Activated CD4-positive, CD25-positive, alpha-beta regulatory T cell treated with anti-CD3 and anti-CD28 coated beads, Interleukin-2, amount 50 U/mL, for 16 hours (primary cell): ENCODE results near the gene FCHSD2.
"Not testable (repeated sequence)": the region's sequence is repeated elsewhere in the genome, so short reads cannot be mapped to it uniquely, and the experiment has no call there.

Experiments
- DNase-seq: peaks from one replicate; pipeline ENCODE4 v3.0.0-alpha.2; 2020; ENCODE audit warnings: low read depth, low spot score

The FCHSD2 gene

GRCh38 chr11:72885749-72886609 is 256.1 kb downstream of the FCHSD2 start:
- DNase-seq: no peak

- DNase-seq: no peak
Observed at GRCh38 chr11:72876147-72876546, 266.0 kb downstream of the FCHSD2 start.

- DNase-seq: no peak
Observed at GRCh38 chr11:72875736-72876135, 266.4 kb downstream of the FCHSD2 start.

- DNase-seq: no peak
Observed at GRCh38 chr11:72872012-72872411, 270.1 kb downstream of the FCHSD2 start.

GRCh38 chr11:72871119-72871518 is 271.0 kb downstream of the FCHSD2 start:
- no peak for DNase-seq

- DNase-seq: no peak
Observed at GRCh38 chr11:72869831-72870230, 272.3 kb downstream of the FCHSD2 start.

- no peak for DNase-seq
Observed at GRCh38 chr11:72867970-72868369, 274.1 kb downstream of the FCHSD2 start.

GRCh38 chr11:72864702-72865655 is 277.1 kb downstream of the FCHSD2 start:
- DNase-seq: no peak

- no peak for DNase-seq
Observed at GRCh38 chr11:72863916-72864315, 278.2 kb downstream of the FCHSD2 start.

- no peak for DNase-seq
Observed at GRCh38 chr11:72863091-72863490, 279.0 kb downstream of the FCHSD2 start.

- DNase-seq: no peak
Observed at GRCh38 chr11:72860592-72860991, 281.5 kb downstream of the FCHSD2 start.

GRCh38 chr11:72860010-72860409 is 282.1 kb downstream of the FCHSD2 start:
- DNase-seq: no peak

GRCh38 chr11:72859126-72859525 is 283.0 kb downstream of the FCHSD2 start:
- DNase-seq: no peak

GRCh38 chr11:72858267-72858666 is 283.9 kb downstream of the FCHSD2 start:
- DNase-seq: not testable (repeated sequence)

GRCh38 chr11:72856551-72857345 is 285.4 kb downstream of the FCHSD2 start:
- no peak for DNase-seq

- no peak for DNase-seq
Observed at GRCh38 chr11:72856065-72856464, 286.1 kb downstream of the FCHSD2 start.

GRCh38 chr11:72851726-72852125 is 290.4 kb downstream of the FCHSD2 start:
- DNase-seq: no peak

- DNase-seq: no peak
Observed at GRCh38 chr11:72850832-72851231, 291.3 kb downstream of the FCHSD2 start.

GRCh38 chr11:72848846-72849466 is 293.2 kb downstream of the FCHSD2 start:
- no peak for DNase-seq

- DNase-seq: no peak
Observed at GRCh38 chr11:72844356-72844755, 297.8 kb downstream of the FCHSD2 start.

- DNase-seq: no peak
Observed at GRCh38 chr11:72842653-72843330, 299.3 kb downstream of the FCHSD2 start.
